IMR-90 (cell line): Measurements from ENCODE around the gene PSME4. TPM values are rescaled to one million over a fixed set of nuclear protein-coding genes. Genes with fewer than 3 reads are reported as not detected.

ENCODE experiments used
- ATAC-seq: fragments of 200-7000 bp; cut with Tn5 transposase; 2 replicates; pipeline ENCODE4 v1.9.1; 2020; ENCODE audit warnings: low read depth, mild to moderate bottlenecking, moderate library complexity
- BruUV-seq: library from RNA; stranded (reverse); fragments of 400-500 nt; replicated peaks from 2 replicates; lab custom pipeline; 2021; lab: Mats Ljungman, UMichigan
- CTCF ChIA-PET: fragments of 300-600 bp; formaldehyde crosslinking; extraction: SDS; loops from one replicate; lab custom pipeline; 2021; ENCODE audit warnings: antibody characterized with exemption; lab: Yijun Ruan, JAX
- POLR2A ChIA-PET: fragments of 300-600 bp; sonication (Branson Sonifier 250); formaldehyde crosslinking; loops from one replicate; lab custom pipeline; 2022; ENCODE audit warnings: antibody characterized with exemption; ENCODE audit not compliant: unreplicated experiment; lab: Charles Lee
- DNase-seq: peaks from one replicate; pipeline ENCODE4 v3.0.0; 2013
- H2AFZ ChIP-seq: replicated peaks from 2 replicates; pipeline ENCODE3; 2013; ENCODE audit warnings: low read length, mild to moderate bottlenecking; ENCODE audit not compliant: poor library complexity
- H2AK5ac ChIP-seq: 2 replicates; pipeline ENCODE4 v1.6.1; 2013; ENCODE audit warnings: low read depth, low read length, inconsistent platforms
- H2AK9ac ChIP-seq: replicated peaks from 2 replicates; pipeline ENCODE3; 2013; ENCODE audit warnings: mild to moderate bottlenecking, low read depth, low read length, moderate library complexity; ENCODE audit not compliant: poor library complexity
- H2BK120ac ChIP-seq: 2 replicates; pipeline ENCODE4 v1.6.1; 2013; ENCODE audit warnings: low read depth, low read length, inconsistent platforms
- H2BK15ac ChIP-seq: 3 replicates; pipeline ENCODE4 v1.6.1; 2013; ENCODE audit warnings: low read depth, low read length, inconsistent platforms
- H2BK20ac ChIP-seq: 2 replicates; pipeline ENCODE4 v1.6.1; 2013; ENCODE audit warnings: low read depth, mild to moderate bottlenecking, inconsistent platforms, low read length, moderate library complexity
- H2BK5ac ChIP-seq: 2 replicates; pipeline ENCODE4 v1.6.1; 2013; ENCODE audit warnings: mild to moderate bottlenecking, low read depth, low read length, inconsistent platforms; ENCODE audit not compliant: poor library complexity, severe bottlenecking
- H3K14ac ChIP-seq: replicated peaks from 2 replicates; pipeline ENCODE4 v1.6.1; 2013; ENCODE audit warnings: low read depth, low read length, inconsistent platforms
- H3K18ac ChIP-seq: 2 replicates; pipeline ENCODE4 v1.6.1; 2013; ENCODE audit warnings: low read depth, low read length, control low read depth
- H3K23ac ChIP-seq: 2 replicates; pipeline ENCODE4 v1.6.1; 2013; ENCODE audit warnings: low read depth, low read length, inconsistent platforms
- H3K27ac ChIP-seq: 2 replicates; pipeline ENCODE4 v1.5.1; 2013; ENCODE audit warnings: mild to moderate bottlenecking, control low read depth, low read length; ENCODE audit not compliant: insufficient read depth
- H3K27me3 ChIP-seq: 2 replicates; pipeline ENCODE4 v1.6.1; 2013; ENCODE audit warnings: low read length; ENCODE audit not compliant: control insufficient read depth, insufficient read depth
- H3K36me3 ChIP-seq: 2 replicates; pipeline ENCODE4 v1.6.1; 2013; ENCODE audit warnings: low read length, mixed read lengths; ENCODE audit not compliant: control insufficient read depth, insufficient read depth
- H3K4ac ChIP-seq: 2 replicates; pipeline ENCODE4 v1.6.1; 2013; ENCODE audit warnings: low read depth, low read length, inconsistent platforms
- H3K4me1 ChIP-seq: 2 replicates; pipeline ENCODE4 v1.6.1; 2013; ENCODE audit warnings: low read length, mixed read lengths; ENCODE audit not compliant: control insufficient read depth, insufficient read depth
- H3K4me2 ChIP-seq: 2 replicates; pipeline ENCODE4 v1.6.1; 2013; ENCODE audit warnings: low read depth, mild to moderate bottlenecking, control low read depth, low read length, moderate library complexity
- H3K4me3 ChIP-seq: 2 replicates; pipeline ENCODE4 v1.5.1; 2013; ENCODE audit warnings: low read depth, mild to moderate bottlenecking, control low read depth, low read length, moderate library complexity; ENCODE audit not compliant: insufficient read depth
- H3K56ac ChIP-seq: 2 replicates; pipeline ENCODE4 v1.6.1; 2013; ENCODE audit warnings: low read length, inconsistent platforms; ENCODE audit not compliant: insufficient read depth; ENCODE audit errors: extremely low read depth
- H3K79me1 ChIP-seq, 2 experiments: 2 replicates each; pipeline ENCODE4 v1.6.1; 2013; ENCODE audit warnings: low read length in 2 of 2, inconsistent platforms in 1 of 2, low read depth in 1 of 2
- H3K9ac ChIP-seq: 2 replicates; pipeline ENCODE4 v1.6.1; 2013; ENCODE audit warnings: low read depth, low read length, control low read depth
- H3K9me1 ChIP-seq: 2 replicates; pipeline ENCODE4 v1.6.1; 2013; ENCODE audit warnings: low read length, inconsistent platforms; ENCODE audit not compliant: insufficient read depth
- H3K9me3 ChIP-seq: 2 replicates; pipeline ENCODE4 v1.6.1; 2013; ENCODE audit warnings: low read length; ENCODE audit not compliant: control insufficient read depth, insufficient read depth
- H4K20me1 ChIP-seq: 2 replicates; pipeline ENCODE4 v1.6.1; 2013; ENCODE audit warnings: low read length, inconsistent platforms; ENCODE audit not compliant: insufficient read depth
- H4K5ac ChIP-seq: 2 replicates; pipeline ENCODE4 v1.6.1; 2013; ENCODE audit warnings: mild to moderate bottlenecking, low read depth, low read length, control low read depth
- H4K8ac ChIP-seq, 2 experiments: 2 replicates each; pipeline ENCODE4 v1.6.1; 2013; ENCODE audit warnings: low read depth in 2 of 2, low read length in 2 of 2, control low read depth in 1 of 2, inconsistent platforms in 1 of 2
- H4K91ac ChIP-seq: 2 replicates; pipeline ENCODE4 v1.6.1; 2013; ENCODE audit warnings: low read depth, low read length, inconsistent platforms; ENCODE audit not compliant: insufficient read depth
- BHLHE40 ChIP-seq: fragments of 150-350 bp; IDR thresholded peaks from 2 replicates; pipeline ENCODE4 v1.6.1; 2016; ENCODE audit warnings: mild to moderate bottlenecking, low read depth, low read length
- CEBPB ChIP-seq: IDR thresholded peaks from 2 replicates; pipeline ENCODE4 v1.6.1; 2012; ENCODE audit warnings: low read depth, low read length, improper control_type of control experiment
- CHD1 ChIP-seq: IDR thresholded peaks from 2 replicates; pipeline ENCODE4 v1.6.1; 2012; ENCODE audit warnings: low read depth, low read length, improper control_type of control experiment
- CTCF ChIP-seq: conservative IDR thresholded peaks from 2 replicates; pipeline ENCODE4 v1.5.1; 2012; ENCODE audit warnings: mild to moderate bottlenecking, low read depth, low read length, improper control_type of control experiment
- ELK1 ChIP-seq: fragments of 150-350 bp; IDR thresholded peaks from 2 replicates; pipeline ENCODE4 v1.6.1; 2016; ENCODE audit warnings: low read depth, mild to moderate bottlenecking, low read length, moderate library complexity, borderline replicate concordance
- MAFK ChIP-seq: IDR thresholded peaks from 2 replicates; pipeline ENCODE4 v1.6.1; 2012; ENCODE audit warnings: low read depth, low read length, improper control_type of control experiment
- MAZ ChIP-seq: IDR thresholded peaks from 2 replicates; pipeline ENCODE4 v1.6.1; 2012; ENCODE audit warnings: low read depth, mild to moderate bottlenecking, low read length, improper control_type of control experiment, moderate library complexity, borderline replicate concordance
- MXI1 ChIP-seq: IDR thresholded peaks from 2 replicates; pipeline ENCODE4 v1.6.1; 2012; ENCODE audit warnings: low read depth, mild to moderate bottlenecking, low read length, moderate library complexity, borderline replicate concordance
- NFE2L2 ChIP-seq: fragments of 150-350 bp; IDR thresholded peaks from 2 replicates; pipeline ENCODE4 v1.6.1; 2016; ENCODE audit warnings: low read depth, mild to moderate bottlenecking, low read length
- POLR2A ChIP-seq: IDR thresholded peaks from 2 replicates; pipeline ENCODE4 v1.6.1; 2012; ENCODE audit warnings: mild to moderate bottlenecking, low read depth, low read length
- SMC3 ChIP-seq: fragments of 150-350 bp; IDR thresholded peaks from 2 replicates; pipeline ENCODE4 v1.6.1; 2016; ENCODE audit warnings: low read depth, mild to moderate bottlenecking, antibody characterized with exemption, low read length, moderate library complexity
- WGBS, 2 experiments: methylation state at CpG; one replicate each; pipeline versions ENCODE4 v1.1.5 to v1.1.7; 2013; ENCODE audit warnings: missing lambda C conversion rate in 2 of 2; ENCODE audit not compliant: insufficient read length in 1 of 2; ENCODE audit errors: extremely low coverage in 2 of 2; 5-methylcytosine and 5-hydroxymethylcytosine counted together
- dilution Hi-C: fragments of 300-500 bp; cut with HindIII; formaldehyde crosslinking; loops from one replicate; pipeline ENCODE4 v1.14.3; 2018; ENCODE audit warnings: low sequenced_read_pairs; ENCODE audit not compliant: unreplicated experiment
- in situ Hi-C: fragments of 300-500 bp; cut with MboI; formaldehyde crosslinking; loops from 3 replicates; pipeline ENCODE4 v1.14.3; 2019; ENCODE audit warnings: low sequenced_read_pairs, inconsistent platforms, mixed read lengths
- intact Hi-C: fragments of 100-400 bp; cut with micrococcal nuclease; formaldehyde crosslinking; loops from 2 replicates; pipeline ENCODE4 v1.10.0; 2022
- polyA plus RNA-seq, 3 experiments: library from polyadenylated mRNA; depleted of rRNA; stranded (reverse); fragments of >200 nt; gene quantifications; 2 replicates each; pipeline ENCODE4 v1.2.3, GENCODE V29; 2012; ENCODE audit warnings: low replicate concordance in 1 of 3
- total RNA-seq: library from RNA; depleted of rRNA; stranded (reverse); fragments of >200 nt; gene quantifications from 2 replicates; pipeline ENCODE4 v1.2.3, GENCODE V29; 2012

The PSME4 gene
- total and polyA plus RNA-seq, 2 of the 4 experiments (the other 2 are of a cell fraction): 28.2 to 61.3 TPM

DNA sequence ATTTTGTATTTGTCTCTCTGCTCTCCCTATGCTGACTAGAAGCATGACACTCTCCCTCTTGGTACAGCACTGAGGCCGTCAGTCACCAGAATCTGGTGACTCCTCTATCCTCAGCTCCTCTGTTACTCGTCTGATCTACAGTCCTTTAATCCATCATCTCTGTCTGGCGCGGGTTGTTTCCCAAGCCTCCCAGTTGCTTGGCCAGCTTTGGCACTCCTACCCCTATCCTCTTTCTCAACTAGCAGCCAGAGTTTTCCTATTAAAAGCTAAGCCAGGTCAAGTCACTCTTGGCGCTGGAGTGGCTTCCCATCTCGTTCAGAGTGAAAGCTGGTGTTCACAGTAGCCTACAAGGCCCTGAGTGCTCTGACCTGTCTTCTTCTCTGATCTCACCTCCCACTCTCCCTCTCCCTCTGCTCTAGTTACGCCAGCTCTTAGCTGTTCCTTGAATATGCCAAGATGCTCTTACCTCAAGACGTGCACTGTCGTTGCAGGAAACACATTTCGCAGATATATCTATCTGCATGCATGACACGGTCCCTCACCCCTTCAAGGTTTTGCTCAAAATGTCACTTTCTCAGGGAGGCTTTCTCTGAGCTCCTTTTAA lies 41.8 kb upstream of the PSME4 start:
- Histone ChIP-seq H3K9me1 (no peaks in the 10 kb centered on the region; the same call in 1 of the 2 replicates), H2AK5ac (no peak overlapping the region), H3K18ac (no peak overlapping the region), H3K4me2 (no peak overlapping the region), H3K23ac (no peak overlapping the region), H3K4me3 (no peak overlapping the region), H3K9ac (no peak overlapping the region), H4K20me1 (no peaks in the 10 kb centered on the region), H2BK5ac (no peak overlapping the region), H4K5ac (no peak overlapping the region), H2BK15ac (no peak overlapping the region), H3K9me3 (no peaks in the 10 kb centered on the region), H2AFZ (no peak overlapping the region), H3K4ac (no peak overlapping the region), H3K27ac (no peak overlapping the region), H4K91ac (no peak overlapping the region), H3K14ac (no peak overlapping the region), H2AK9ac (no peak overlapping the region), H2BK120ac (no peak overlapping the region), H4K8ac (no peak overlapping the region), H3K4me1 (peaks cover 4% of the 10 kb centered on the region; the same call in 1 of the 2 replicates), H3K36me3 (no peaks in the 10 kb centered on the region), H3K56ac (no peak overlapping the region), H3K27me3 (no peaks in the 10 kb centered on the region), H3K79me1 (no peaks in the 10 kb centered on the region), H2BK20ac (no peak overlapping the region)
- no TSS peak for BruUV-seq
- TF ChIP-seq MAZ (no peak), CTCF (no peak), CEBPB (no peak), CHD1 (no peak), MXI1 (no peak), ELK1 (no peak), POLR2A (no peak), NFE2L2 (no peak), MAFK (no peak), BHLHE40 (no peak), SMC3 (no peak)
- ChIA-PET POLR2A (no interaction called here), CTCF (no interaction called here)
- DNase-seq (no peak), ATAC-seq (no peak)
- WGBS, 2 experiments: 91% methylated on average over 10 of the region's 11 CpGs; no CpG with 5 or more reads in 1 of the 2 experiments
- in situ Hi-C loops (no loop called here), intact Hi-C loops (no loop called here), dilution Hi-C loops (no loop called here)
